ELR (cell line): ENCODE measurements around the gene ACKR2.

Experiments
- DNase-seq: peaks from one replicate; pipeline ENCODE4 v3.0.0-alpha.2; 2015; ENCODE audit warnings: low read depth

Gene ACKR2, protein sequence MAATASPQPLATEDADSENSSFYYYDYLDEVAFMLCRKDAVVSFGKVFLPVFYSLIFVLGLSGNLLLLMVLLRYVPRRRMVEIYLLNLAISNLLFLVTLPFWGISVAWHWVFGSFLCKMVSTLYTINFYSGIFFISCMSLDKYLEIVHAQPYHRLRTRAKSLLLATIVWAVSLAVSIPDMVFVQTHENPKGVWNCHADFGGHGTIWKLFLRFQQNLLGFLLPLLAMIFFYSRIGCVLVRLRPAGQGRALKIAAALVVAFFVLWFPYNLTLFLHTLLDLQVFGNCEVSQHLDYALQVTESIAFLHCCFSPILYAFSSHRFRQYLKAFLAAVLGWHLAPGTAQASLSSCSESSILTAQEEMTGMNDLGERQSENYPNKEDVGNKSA

DNA sequence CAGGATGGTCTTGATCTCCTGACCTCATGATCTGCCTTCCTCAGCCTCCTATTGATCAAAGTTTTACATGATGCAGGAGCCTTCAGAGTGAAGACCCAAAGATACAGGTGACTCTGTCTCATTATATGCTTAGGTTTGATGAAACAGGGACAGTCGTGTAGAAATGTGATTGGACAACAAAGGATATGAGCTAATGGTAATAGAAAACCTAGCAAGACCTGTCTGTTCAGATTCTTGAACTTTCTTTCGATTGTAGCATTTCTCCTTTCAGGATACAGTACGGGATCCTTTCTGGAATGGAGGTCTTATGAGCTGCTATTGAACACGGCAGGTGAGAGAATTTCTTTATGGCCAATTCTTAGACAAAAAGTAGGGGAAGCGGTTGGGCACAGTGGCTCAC, at the start of gene ACKR2:
Gene ACKR2 (plus strand): TSS at position 244 of the 400 bp plus-strand sequence. CDS start 55,058 bp downstream, outside the sequence.
- no peak for DNase-seq

DNA sequence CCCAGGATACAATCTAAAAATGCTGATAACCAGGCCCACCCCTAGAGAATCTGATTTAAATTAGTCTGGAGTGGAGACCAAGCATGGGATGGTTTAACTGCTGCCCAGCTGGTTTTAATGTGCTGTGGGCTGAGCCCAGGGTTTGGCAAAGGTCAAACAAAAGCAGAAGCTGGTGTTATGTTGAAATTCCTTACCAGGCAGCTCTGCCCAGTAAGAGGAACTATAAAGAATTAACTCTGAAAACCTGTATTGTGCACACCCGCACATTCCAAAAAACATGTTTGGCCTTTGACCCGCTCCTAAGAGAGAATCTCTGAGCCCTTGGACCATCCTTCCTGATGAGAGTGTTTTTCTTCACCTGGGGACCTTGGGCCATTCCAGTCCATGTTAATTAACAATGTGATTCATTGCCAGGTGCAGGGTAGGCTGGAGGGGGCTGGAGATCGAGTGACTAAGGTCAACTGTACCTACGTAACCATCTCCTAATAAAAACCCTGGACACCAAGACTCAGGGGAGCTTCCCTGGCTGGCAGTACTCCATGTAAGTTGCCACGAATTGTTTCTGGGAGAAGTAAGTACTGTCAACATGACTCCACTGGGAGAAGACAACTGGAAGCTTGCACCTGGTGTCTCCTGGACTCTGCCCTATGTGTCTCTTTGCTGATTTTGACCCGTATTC, 47.1 kb upstream of the ACKR2 start:
- DNase-seq: no peak

DNA sequence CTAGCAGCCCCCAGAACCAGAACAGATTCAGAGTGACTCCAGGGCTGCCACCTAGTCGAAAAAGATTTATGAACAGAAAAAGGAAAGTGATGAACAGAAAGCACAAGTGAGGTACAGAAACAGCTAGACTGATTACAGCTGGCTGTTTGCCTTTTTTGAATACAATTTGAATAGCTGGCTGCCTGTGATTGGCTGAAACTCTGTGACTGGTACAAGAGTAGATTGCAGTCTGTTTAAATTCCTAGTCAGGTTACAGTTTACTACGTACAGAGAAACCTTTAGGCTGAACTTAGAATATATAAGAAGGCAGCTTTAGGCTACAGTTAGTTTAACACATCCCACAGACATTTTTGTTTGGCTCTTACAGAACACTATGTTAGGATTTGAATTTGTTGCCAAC, 46.2 kb upstream of the ACKR2 start:
- peak; percentile 8 for DNase-seq

DNA sequence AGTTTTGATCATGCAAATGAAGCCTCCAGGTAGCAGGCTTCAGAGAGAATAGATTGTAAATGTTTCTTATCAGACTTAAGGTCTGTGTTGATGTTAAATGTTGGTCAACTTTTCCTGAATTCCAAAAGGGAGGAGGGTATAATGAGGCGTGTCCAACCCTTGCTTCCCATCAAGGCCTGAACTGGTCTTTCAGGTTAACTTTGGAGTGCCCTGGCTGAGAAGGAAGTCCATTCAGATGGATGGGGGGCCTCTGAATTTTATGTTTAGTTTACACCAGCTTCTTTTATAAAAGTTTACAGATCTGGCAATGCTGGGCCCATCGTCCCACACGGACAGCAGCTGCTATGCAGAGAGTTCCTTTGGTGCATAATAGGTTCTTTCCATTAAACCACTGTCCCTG, 45.1 kb upstream of the ACKR2 start:
- DNase-seq: no peak

DNA sequence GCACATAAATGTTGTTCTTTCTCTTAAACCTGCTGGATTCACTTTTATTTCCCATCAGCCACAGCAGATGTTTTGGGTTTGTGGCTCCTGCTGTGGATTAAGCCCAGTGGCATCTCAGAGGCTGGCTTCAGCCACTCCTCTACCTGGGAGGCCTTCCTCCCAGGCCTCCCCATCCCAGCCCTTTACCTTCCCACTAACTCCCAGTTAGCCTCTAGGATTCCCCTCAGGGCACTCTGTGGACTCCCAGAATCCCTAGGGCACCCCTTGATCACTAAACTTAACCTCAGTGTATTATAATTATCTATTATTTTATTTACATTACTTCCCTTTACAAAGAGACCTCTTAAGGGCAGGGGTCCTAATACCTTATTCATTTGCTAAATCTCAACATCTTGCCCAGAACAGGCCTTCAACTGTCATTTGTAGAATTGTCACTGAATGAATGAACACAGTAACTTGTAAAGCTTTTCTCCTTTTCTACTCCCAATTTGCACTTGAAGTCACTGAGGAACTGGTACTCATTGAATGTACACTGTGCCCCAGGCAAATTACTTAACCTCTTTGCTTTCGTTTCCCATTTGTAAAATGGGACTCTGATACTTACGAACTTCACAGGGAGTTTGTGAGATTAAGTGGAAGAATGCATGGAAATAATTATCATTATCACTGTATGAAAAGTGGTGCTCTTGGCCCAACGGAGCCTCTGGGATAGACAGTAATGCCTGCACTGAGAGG, 44.5 kb upstream of the ACKR2 start:
- DNase-seq: no peak

DNA sequence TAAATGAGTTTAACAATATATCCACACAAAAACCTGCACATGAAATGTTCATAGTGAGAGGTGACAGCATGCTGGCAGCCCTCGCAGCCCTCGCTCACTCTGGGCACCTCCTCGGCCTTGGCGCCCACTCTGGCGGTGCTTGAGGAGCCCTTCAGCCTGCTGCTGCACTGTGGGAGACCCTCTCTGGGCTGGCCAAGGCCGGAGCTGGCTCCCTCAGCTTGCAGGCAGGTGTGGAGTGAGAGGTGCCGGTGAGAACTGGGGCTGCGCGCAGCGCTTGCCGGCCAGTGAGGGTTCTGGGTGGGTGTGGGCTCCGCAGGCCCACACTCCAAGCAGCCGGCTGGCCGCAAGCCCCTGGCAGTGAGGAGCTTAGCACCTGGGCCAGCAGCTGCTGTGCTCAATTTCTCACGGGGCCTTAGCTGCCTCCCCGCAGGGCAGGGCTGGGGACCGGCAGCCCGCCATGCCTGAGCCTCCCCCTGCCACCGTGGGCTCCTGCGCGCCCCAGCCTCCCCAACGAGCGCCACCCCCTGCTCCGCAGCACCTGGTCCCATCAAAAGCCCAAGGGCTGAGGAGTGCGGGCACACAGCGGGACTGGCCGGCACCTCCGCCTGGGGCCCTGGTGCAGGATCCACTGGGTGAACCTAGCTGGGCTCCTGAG, 39.6 kb upstream of the ACKR2 start:
- no peak for DNase-seq

DNA sequence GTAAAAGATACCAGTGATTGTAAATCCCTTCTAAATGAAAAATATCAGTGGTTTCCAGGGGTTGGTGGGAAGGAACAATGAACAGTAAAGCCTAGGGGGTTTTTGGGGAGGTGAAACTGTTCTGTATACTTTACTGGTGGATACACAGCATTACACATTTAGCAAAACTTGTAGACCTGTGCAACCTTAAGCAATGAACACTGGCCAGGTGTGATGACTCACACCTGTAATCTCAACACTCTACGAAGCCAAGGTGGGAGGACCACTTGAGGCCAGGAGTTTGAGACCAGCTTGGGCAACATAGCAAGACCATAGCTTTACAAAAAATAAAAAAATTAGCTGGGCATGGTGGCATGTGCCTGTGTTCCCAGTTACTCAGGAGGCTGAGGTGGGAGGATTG, 38.0 kb upstream of the ACKR2 start:
- DNase-seq: no peak

DNA sequence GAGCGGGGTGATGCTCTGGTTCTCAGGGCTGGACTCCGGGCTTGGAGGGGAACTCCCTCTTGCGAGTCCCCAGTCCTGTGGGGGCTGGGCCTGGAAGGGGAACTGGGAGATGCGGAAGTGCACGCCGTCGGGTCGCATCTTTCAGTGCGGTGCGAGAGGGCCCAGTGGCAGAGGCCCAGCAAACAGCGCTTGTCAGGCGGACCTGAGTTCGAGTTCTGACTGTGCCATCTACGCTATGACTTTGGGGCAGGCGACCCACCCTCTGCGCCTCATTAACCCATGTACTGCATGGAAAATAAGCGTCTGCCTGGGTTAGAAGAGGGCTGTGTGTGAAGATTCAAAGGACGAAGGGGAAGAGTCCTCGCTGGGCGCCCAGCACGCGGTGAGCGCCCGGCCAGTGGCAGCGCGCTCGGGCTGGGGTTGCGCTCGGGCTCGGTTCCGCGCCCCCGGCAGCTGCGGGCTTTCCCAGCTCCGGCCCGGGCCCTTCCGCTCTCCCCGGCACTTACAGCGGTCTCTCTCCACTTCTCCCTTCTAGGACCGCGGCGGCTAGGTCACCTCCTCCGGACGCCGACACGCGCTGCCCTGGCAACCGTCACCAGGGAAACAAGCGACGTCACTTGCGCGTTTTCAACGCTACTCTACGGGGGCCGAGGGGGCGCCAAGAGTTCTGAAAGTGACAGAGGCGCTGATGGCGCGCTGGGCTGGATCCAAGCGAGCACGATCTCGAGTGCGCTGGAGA, 36.4 kb upstream of the ACKR2 start, which contains the start of gene CCDC13:
Gene CCDC13 (minus strand): TSS at position 584 of the 739 bp plus-strand sequence. CDS start 14,908 bp downstream, outside the sequence.
- peak; percentile 94 for DNase-seq

DNA sequence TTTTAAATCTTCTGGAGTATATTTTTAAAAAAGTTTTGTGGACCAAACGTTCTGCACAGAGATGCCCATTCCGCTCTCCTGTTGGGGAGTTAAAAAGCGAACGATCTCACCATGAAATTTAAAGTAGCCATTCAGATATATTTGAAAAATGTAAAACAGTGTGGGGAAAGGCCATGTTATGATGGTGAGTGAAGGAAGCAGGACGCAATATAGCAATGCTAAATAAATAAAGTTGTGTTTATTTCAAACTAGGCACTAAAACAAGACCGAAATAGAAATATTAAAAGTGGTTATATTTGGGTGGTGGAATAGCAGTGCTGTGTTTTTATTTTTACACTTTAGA, 35.9 kb upstream of the ACKR2 start:
- DNase-seq: no peak

DNA sequence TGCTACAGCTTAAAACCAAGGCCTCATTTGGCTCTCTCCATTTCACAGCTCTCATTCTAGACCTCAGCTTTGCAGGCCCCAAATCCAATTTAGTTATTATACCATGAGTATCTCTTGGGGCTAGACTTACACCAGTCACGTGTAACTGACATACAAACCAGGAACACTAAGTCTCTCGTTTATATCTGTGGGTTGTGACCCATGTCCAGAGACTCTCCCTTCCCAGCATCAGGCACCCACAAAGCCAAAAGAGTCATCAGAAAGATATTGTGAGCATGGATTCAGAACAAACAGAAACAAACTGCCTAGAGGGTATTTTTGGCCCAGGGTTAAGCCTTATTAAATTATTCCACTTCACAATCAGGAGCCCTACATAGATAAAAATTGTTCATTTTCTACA, 30.6 kb upstream of the ACKR2 start:
- peak; percentile 51 for DNase-seq

DNA sequence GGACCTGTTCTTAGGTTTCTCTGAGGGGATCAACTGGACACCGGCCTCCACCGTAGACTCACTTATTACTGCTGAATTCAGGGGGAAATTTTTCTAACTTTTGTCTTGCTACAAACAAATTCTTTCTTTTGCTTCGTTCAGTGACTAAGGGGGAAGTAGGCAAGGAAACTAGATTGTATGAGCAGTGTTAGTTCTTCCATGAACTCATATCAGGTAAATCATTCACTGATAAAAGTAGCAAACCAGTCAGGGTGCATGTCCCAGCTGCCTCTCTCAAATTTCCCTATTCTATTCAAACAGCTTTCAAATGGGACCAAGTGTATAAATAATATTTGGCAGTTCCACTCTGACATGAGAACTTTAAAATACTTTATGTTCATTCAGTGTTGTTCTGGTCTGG, 28.8 kb upstream of the ACKR2 start:
- DNase-seq: no peak

DNA sequence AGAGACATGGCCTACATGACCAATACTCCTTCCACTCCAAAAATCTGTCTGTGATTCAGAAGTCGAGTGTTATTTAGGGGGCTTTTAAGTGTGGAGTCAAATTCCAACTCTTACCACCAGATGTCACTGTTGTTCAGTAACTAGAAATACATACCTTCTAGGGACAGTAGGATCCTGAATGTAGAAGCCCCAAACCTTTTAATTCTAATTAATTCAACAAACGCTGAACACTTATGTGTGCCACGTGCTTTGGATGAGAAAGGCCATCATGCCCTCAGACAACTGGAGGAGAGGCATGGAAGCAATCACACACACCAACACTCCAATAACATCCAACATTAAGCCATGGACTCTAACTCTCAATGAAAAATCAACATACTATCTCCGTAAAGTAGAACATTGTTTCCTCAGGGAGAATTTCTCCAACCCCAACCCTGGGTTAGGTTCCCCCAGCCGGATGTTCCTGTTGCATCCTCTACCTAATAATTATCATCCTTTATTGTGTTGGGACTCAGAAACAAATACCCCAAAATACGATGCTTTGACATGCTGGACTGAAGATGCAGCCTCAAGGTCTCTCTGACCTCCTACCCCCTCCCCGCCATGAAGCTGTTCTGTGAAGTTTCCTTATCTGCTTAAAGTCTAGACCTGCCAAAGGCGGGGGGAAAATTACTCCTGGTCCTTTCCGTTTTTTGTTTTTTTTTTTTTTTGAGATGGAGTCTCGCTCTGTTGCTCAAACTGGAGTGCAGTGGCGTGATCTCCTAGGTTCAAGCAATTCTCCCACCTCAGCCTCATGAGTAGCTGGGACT, 28.1 kb upstream of the ACKR2 start:
- DNase-seq: peak; percentile 80

DNA sequence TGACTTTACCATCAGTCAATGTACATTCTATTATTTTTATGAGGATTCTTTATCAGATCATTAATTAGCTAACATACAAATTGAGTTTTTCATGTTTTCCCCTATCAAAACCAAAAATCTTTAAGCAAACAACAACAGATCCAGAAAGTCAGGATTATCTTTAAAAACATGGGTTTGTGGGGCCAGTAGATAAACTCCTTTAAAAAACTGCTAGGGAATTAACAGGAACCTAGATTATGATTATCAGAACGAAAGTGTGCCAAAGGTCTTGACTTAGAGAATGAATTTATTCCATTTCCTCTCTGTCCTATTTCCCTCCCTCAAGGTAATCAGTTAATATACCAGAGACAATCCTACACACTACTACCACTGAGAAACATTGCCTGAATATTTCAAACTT, 23.0 kb upstream of the ACKR2 start:
- no peak for DNase-seq

DNA sequence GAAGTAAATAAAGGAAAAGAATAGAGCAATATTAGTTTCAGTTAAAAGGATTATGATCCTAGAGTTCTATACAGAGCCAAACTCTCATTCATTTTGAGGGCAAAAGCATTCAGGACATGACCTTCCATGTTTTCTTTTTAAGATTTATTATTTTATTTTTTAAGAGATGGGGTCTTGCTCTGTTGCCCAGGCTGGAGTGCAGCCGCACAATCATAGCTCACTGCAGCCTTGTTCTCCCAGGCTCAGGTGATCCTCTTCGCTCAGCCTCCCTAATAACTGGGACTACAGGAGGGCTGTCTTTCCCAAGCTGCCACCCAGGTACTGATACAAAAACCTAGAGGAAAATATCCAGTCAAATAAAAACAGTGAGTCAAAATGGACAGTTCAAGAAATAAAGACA, 22.6 kb upstream of the ACKR2 start:
- DNase-seq: no peak

DNA sequence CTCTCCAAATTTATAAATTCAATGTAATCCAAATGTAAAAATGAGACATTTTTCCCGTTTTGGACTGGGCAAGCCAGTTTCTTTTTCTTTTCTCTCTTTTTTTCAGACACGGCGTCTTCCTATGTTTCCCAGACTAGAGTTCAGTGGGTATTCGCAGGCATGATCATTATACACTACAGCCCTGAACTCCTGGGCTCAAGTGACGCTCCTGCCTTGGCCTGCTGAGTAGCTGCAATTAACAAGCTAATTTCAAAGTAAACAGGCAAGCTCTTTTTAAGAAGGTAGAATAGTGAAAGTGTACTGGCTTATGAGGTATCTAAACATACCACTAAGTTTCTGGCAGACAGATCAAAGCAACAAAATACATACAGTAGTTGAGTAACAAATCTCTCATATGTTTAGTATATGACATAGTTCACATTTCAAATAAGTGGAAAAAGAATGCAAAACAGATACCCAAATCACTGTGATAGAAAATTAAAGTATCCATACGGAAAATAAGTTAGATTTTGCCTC, 18.5 kb upstream of the ACKR2 start:
- DNase-seq: no peak

DNA sequence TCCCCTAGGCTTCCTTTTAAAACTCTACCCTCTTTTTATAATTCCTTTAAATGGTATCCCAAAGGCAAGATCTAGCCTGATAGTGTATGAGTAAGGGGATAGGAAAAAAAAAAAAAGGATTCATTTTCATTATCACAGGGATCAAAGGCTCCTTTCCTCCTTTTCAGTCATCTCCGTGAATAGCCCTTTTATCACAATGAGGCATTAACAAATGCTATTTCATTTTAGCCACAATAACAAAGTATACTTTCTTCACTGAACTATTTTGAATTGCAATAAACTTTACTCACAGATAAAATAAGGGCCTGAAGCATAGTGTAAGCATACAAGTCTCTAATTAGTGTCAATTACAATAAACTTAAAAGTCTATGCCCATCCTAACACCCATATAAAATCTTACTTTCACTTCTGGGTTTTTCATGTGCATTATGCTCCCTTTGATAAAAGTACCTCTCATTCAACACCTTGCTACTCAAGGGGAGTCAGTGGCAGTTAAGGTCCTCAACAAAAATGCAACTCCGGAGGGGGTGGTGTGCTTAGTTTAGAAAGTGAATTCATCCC, 13.5 kb upstream of the ACKR2 start:
- no peak for DNase-seq

DNA sequence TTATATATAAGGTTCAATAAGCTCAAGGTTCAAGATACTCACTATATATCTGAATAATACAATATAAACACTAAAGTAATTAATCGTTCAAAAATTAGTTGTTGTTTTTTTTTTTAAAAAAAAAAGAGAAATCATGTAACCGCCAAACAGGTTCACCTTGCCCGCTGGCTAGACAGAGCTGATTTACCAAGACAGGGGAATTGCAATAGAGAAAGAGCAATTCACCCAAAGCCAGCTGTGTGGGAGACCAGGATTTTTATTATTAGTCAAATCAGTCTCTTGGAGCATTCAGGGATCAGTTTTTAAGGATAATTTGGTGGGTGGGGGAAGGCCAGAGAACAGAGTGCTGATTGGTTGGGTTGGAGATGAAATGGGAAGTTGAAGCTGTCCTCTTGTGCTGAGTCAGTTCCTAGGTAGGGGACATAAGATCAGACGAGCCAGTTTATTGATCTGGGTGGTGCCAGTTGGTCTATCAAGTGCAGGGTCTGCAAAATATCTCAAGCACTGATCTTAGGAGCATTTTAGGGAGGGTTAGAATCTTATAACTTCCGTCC, 12.8 kb upstream of the ACKR2 start:
- DNase-seq: no peak

DNA sequence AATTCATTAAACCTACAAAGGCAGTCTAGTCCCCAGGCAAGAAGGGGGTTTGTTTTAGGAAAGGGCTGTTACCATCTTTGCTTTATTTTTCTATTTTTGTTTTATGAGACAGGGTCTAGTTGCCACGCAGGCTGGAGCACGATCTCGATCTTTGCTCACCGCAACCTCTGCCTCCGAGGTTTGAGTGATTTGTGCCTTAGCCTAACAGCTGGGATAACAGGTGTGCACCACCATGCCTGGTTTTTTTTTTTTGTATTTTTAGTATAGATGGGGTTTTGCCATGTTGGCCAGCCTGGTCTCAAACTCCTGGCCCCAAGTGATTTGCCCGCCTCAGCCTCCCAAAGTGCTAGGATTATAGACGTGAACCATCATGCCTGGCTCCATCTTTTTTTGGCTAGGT, 9.9 kb upstream of the ACKR2 start:
- DNase-seq: no peak

DNA sequence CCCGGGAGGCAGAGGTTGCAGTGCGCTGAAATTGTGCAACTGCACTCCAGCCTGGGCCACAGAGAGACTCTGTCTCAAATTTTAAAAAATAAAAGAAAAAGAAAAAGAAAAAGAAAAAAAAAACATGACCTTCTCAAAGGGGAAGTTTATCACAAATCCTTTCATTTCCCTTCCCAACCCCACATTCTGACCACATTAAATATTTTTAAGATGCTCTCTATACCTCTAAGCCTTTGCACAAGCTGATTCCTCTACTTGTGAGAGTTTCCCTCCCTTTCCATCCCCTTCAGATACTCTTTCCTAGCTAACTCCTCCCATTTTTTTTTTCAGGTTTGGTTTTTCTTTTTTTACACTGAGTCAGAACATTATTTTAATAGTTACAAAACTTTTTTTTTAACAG, 9.0 kb upstream of the ACKR2 start:
- DNase-seq: no peak

DNA sequence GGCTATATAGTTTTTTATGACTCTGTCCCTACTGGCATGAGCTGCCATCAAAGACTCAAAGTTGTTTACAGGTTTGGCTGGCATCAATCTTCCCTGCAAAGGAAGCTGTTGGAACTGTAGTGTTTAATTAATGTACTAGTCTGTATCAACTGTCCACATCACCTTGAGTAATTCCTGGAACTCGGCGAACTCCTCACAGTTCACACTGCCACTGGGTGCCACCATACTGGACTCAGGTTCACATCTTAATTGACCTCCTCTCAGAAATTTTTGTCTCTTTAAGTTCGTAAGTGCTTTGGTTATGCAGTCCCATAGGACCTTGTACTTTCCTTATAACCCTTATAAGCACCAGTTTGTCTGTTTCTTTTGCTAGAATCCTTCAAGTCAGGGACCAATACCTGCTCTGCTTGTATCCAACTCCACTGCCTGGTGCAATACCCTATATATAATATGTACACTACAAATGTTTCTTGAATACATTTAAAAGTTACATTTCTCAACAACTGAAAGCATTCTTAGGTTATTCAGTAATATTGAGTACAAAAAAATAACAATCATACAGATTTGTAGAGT, 8.1 kb upstream of the ACKR2 start:
- DNase-seq: no peak
